ENCODE data around the gene UQCC5. TPM values are rescaled to one million over a fixed set of nuclear protein-coding genes. Genes with fewer than 3 reads are reported as not detected.

Gene UQCC5
- total RNA-seq, 2 experiments from 2014 or later = 2.8 to 8.3 TPM

GRCh38 chr3:52518723-52519444 lies 17.5 kb upstream of the UQCC5 start:
- intact Hi-C loops (cut with DNase I, micrococcal nuclease) = no loop called here
- CTCF ChIA-PET = no interaction called here
- Mint-ChIP-seq H3K4me3 (no peak overlapping the region), H3K27me3 (no peaks in the 10 kb centered on the region), H3K9me3 (no peaks in the 10 kb centered on the region), H3K4me1 (ENCODE audit: low read depth) (no peaks in the 10 kb centered on the region), H3K36me3 (ENCODE audit: low read depth) (no peaks in the 10 kb centered on the region), H3K27ac (no peak overlapping the region)
- POLR2A ChIA-PET = no interaction called here
- Histone ChIP-seq H3K27ac (ENCODE audit: low read depth in 1 of 2, low read length in 2 of 2) (no peak overlapping the region), H3K9me3 (ENCODE audit: control insufficient read depth in 1 of 2, insufficient read depth in 1 of 2, low read length in 2 of 2) (no peaks in the 10 kb centered on the region), H3K27me3 (ENCODE audit: control insufficient read depth in 1 of 2, insufficient read depth in 2 of 2, low read length in 2 of 2) (no peaks in the 10 kb centered on the region), H3K4me1 (ENCODE audit: insufficient read depth, low read length) (no peaks in the 10 kb centered on the region), H3K36me3 (ENCODE audit: insufficient read depth, low read length) (no peaks in the 10 kb centered on the region), H3K4me3 (ENCODE audit: low read length) (no peak overlapping the region)
- no peak for DNase-seq
- no peak for TF ChIP-seq CTCF (IDR thresholded peaks at IDR 0.05)
- no peak for ATAC-seq (ENCODE audit: poor library complexity)

GRCh38 chr3:52519445-52520140 lies 16.8 kb upstream of the UQCC5 start:
- H3K9me3 Mint-ChIP-seq = no peaks in the 10 kb centered on the region
- no peaks in the 10 kb centered on the region for H3K27me3 ChIP-seq (ENCODE audit: control insufficient read depth in 1 of 2, insufficient read depth in 2 of 2, low read length in 2 of 2)
- DNase-seq = no peak
- no peak overlapping the region for H3K4me3 ChIP-seq (ENCODE audit: low read length)
- no peaks in the 10 kb centered on the region for H3K4me1 Mint-ChIP-seq (ENCODE audit: low read depth)
- ChIA-PET POLR2A (no interaction called here), CTCF (no interaction called here)
- no peak for TF ChIP-seq CTCF (IDR thresholded peaks at IDR 0.05)
- H3K4me1 ChIP-seq (ENCODE audit: insufficient read depth, low read length) = no peaks in the 10 kb centered on the region
- H3K27ac Mint-ChIP-seq = no peak overlapping the region
- H3K36me3 ChIP-seq (ENCODE audit: insufficient read depth, low read length) = no peaks in the 10 kb centered on the region
- H3K27me3 Mint-ChIP-seq = no peaks in the 10 kb centered on the region
- no peaks in the 10 kb centered on the region for H3K36me3 Mint-ChIP-seq (ENCODE audit: low read depth)
- no peak overlapping the region for H3K4me3 Mint-ChIP-seq
- H3K27ac ChIP-seq (ENCODE audit: low read depth in 1 of 2, low read length in 2 of 2) = no peak overlapping the region
- H3K9me3 ChIP-seq (ENCODE audit: control insufficient read depth in 1 of 2, insufficient read depth in 1 of 2, low read length in 2 of 2) = no peaks in the 10 kb centered on the region
- ATAC-seq (ENCODE audit: poor library complexity) = no peak
- intact Hi-C loops (cut with DNase I, micrococcal nuclease) = no loop called here

GRCh38 chr3:52520141-52520667 lies 16.2 kb upstream of the UQCC5 start:
- no peak for TF ChIP-seq CTCF (IDR thresholded peaks at IDR 0.05)
- no peak overlapping the region for H3K27ac Mint-ChIP-seq
- Histone ChIP-seq H3K27me3 (ENCODE audit: control insufficient read depth in 1 of 2, insufficient read depth in 2 of 2, low read length in 2 of 2) (no peaks in the 10 kb centered on the region), H3K9me3 (ENCODE audit: control insufficient read depth in 1 of 2, insufficient read depth in 1 of 2, low read length in 2 of 2) (no peaks in the 10 kb centered on the region), H3K4me1 (ENCODE audit: insufficient read depth, low read length) (no peaks in the 10 kb centered on the region), H3K36me3 (ENCODE audit: insufficient read depth, low read length) (no peaks in the 10 kb centered on the region), H3K27ac (ENCODE audit: low read depth in 1 of 2, low read length in 2 of 2) (no peak overlapping the region), H3K4me3 (ENCODE audit: low read length) (no peak overlapping the region)
- POLR2A ChIA-PET = no interaction called here
- no peak overlapping the region for H3K4me3 Mint-ChIP-seq
- CTCF ChIA-PET = no interaction called here
- H3K27me3 Mint-ChIP-seq = no peaks in the 10 kb centered on the region
- intact Hi-C loops (cut with DNase I, micrococcal nuclease) = no loop called here
- H3K36me3 Mint-ChIP-seq (ENCODE audit: low read depth) = no peaks in the 10 kb centered on the region
- no peaks in the 10 kb centered on the region for H3K4me1 Mint-ChIP-seq (ENCODE audit: low read depth)
- no peak for ATAC-seq (ENCODE audit: poor library complexity)
- H3K9me3 Mint-ChIP-seq = no peaks in the 10 kb centered on the region
- DNase-seq = no peak

Measured in CD4-positive, alpha-beta T cell (primary cell).